Activated CD8-positive, alpha-beta T cell treated with anti-CD3 and anti-CD28 coated beads for 36 hours (primary cell): ENCODE results near the gene ATP1A4. TPM values are rescaled to one million over a fixed set of nuclear protein-coding genes. Genes with fewer than 3 reads are reported as not detected.

Source experiments
- ATAC-seq: fragments of 200-7000 bp; cut with Tn5 transposase; one replicate; pipeline ENCODE4 v1.10.0; 2021; ENCODE audit warnings: mild to moderate bottlenecking, moderate library complexity
- CTCF ChIA-PET: fragments of 350-600 bp; sonication (Branson Sonifier 250); formaldehyde crosslinking; loops from one replicate; lab custom pipeline; 2021; ENCODE audit warnings: antibody characterized with exemption; lab: Charles Lee
- POLR2A ChIA-PET: fragments of 350-600 bp; sonication (Branson Sonifier 250); formaldehyde crosslinking; loops from one replicate; lab custom pipeline; 2021; ENCODE audit warnings: antibody characterized with exemption; lab: Charles Lee
- DNase-seq: peaks from one replicate; pipeline ENCODE4 v3.0.0-alpha.2; 2020
- H3K27ac Mint-ChIP-seq: one replicate; pipeline ENCODE4 v1.8.0; 2021; ENCODE audit warnings: mild to moderate bottlenecking, mixed read lengths
- H3K27me3 Mint-ChIP-seq: one replicate; pipeline ENCODE4 v1.8.0; 2021; ENCODE audit warnings: mixed read lengths
- H3K36me3 Mint-ChIP-seq: one replicate; pipeline ENCODE4 v1.8.0; 2021; ENCODE audit warnings: low read depth, mixed read lengths
- H3K4me1 Mint-ChIP-seq: one replicate; pipeline ENCODE4 v1.8.0; 2021; ENCODE audit warnings: low read depth, mixed read lengths
- H3K4me3 Mint-ChIP-seq: one replicate; pipeline ENCODE4 v1.8.0; 2021; ENCODE audit warnings: mild to moderate bottlenecking, moderate library complexity, mixed read lengths
- H3K9me3 Mint-ChIP-seq: one replicate; pipeline ENCODE4 v1.8.0; 2021; ENCODE audit warnings: mixed read lengths
- intact Hi-C: fragments of 100-400 bp; cut with micrococcal nuclease; formaldehyde crosslinking; loops from one replicate; pipeline ENCODE4 v1.10.0; 2022
- total RNA-seq, 2 experiments: library from RNA; stranded (reverse); gene quantifications; one replicate each; pipeline ENCODE4 v1.2.3, GENCODE V29; 2021
- TF ChIP-seq, protein P1 (sequence below): fragments of 200-600 bp; IDR thresholded peaks from one replicate; pipeline ENCODE4 v1.8.0; 2022; ENCODE audit warnings: antibody characterized with exemption, mild to moderate bottlenecking

ATP1A4 gene
- total RNA-seq, 2 experiments from 2014 or later, result not detected

- TF ChIP-seq, protein P1, sequence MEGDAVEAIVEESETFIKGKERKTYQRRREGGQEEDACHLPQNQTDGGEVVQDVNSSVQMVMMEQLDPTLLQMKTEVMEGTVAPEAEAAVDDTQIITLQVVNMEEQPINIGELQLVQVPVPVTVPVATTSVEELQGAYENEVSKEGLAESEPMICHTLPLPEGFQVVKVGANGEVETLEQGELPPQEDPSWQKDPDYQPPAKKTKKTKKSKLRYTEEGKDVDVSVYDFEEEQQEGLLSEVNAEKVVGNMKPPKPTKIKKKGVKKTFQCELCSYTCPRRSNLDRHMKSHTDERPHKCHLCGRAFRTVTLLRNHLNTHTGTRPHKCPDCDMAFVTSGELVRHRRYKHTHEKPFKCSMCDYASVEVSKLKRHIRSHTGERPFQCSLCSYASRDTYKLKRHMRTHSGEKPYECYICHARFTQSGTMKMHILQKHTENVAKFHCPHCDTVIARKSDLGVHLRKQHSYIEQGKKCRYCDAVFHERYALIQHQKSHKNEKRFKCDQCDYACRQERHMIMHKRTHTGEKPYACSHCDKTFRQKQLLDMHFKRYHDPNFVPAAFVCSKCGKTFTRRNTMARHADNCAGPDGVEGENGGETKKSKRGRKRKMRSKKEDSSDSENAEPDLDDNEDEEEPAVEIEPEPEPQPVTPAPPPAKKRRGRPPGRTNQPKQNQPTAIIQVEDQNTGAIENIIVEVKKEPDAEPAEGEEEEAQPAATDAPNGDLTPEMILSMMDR, result no peak
These were observed 5.0 kb downstream of the ATP1A4 start for GRCh38 chr1:160156361-160156760.

GRCh38 chr1:160157174-160157573 is 5.8 kb downstream of the ATP1A4 start:
- Mint-ChIP-seq H3K27me3 (peaks cover 8% of the 10 kb centered on the region), H3K27ac (no peak overlapping the region), H3K36me3 (no peaks in the 10 kb centered on the region), H3K4me1 (no peaks in the 10 kb centered on the region), H3K4me3 (no peak overlapping the region), H3K9me3 (no peaks in the 10 kb centered on the region)
- TF ChIP-seq, protein P1, result no peak
- intact Hi-C loops, result no loop called here
- no peak for ATAC-seq
- ChIA-PET POLR2A (no interaction called here), CTCF (interaction anchor here (2.1 kb wide), 1 partner anchor 72 kb away, joined by 8 read pairs; no protein-coding TSS in a partner anchor)
- DNase-seq, result no peak

More at GRCh38 chr1:160156361-160156760, 5.0 kb downstream of the ATP1A4 start:
- CTCF ChIA-PET, result interaction anchor here (1.1 to 2.1 kb wide), 3 partner anchors 13 to 71 kb away, joined by 3 to 8 read pairs (median 4); no protein-coding TSS in a partner anchor
- POLR2A ChIA-PET, result no interaction called here
- Mint-ChIP-seq H3K9me3 (no peaks in the 10 kb centered on the region), H3K4me3 (no peak overlapping the region), H3K4me1 (no peaks in the 10 kb centered on the region), H3K27ac (no peak overlapping the region), H3K36me3 (no peaks in the 10 kb centered on the region), H3K27me3 (peaks cover 8% of the 10 kb centered on the region)
- no peak for ATAC-seq
- DNase-seq, result no peak
- intact Hi-C loops, result no loop called here

- Mint-ChIP-seq H3K4me3 (no peak overlapping the region), H3K4me1 (no peaks in the 10 kb centered on the region), H3K27ac (no peak overlapping the region), H3K27me3 (peaks cover 8% of the 10 kb centered on the region), H3K9me3 (no peaks in the 10 kb centered on the region), H3K36me3 (no peaks in the 10 kb centered on the region)
- ChIA-PET CTCF (interaction anchor here (0.9 to 1.4 kb wide), 3 partner anchors 35 to 134 kb away, joined by 3 read pairs; no protein-coding TSS in a partner anchor), POLR2A (no interaction called here)
- intact Hi-C loops, result no loop called here
- ATAC-seq (no peak), DNase-seq (no peak)
- TF ChIP-seq, protein P1, result no peak
These were observed 6.6 kb downstream of the ATP1A4 start for GRCh38 chr1:160158031-160158430.

DNA sequence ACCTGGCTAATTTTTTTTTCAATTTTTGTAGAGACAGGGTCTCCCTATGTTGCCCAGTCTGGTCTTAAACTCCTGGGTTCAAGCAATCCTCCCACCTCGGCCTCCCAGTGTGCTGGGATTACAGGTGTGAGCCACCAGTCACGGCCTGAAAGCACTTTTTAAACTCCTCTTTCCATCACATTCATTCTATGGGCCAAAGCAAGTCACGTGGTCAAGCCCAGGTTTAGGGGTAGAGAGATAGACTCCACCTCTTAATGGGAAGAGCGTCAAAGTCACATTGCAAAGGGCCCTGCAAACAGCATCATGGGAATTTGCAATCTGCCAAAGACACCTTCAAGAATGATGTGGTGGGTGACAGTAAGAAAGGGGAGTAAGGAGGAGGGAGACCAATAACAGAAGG is 7.1 kb downstream of the ATP1A4 start:
- ChIA-PET CTCF (interaction anchor here (0.9 to 1.4 kb wide), 3 partner anchors 35 to 133 kb away, joined by 3 read pairs; no protein-coding TSS in a partner anchor), POLR2A (no interaction called here)
- Mint-ChIP-seq H3K4me1 (no peaks in the 10 kb centered on the region), H3K9me3 (no peaks in the 10 kb centered on the region), H3K27ac (no peak overlapping the region), H3K36me3 (no peaks in the 10 kb centered on the region), H3K27me3 (peaks cover 8% of the 10 kb centered on the region), H3K4me3 (no peak overlapping the region)
- TF ChIP-seq, protein P1, result no peak
- ATAC-seq, result no peak
- intact Hi-C loops, result no loop called here
- no peak for DNase-seq

DNA sequence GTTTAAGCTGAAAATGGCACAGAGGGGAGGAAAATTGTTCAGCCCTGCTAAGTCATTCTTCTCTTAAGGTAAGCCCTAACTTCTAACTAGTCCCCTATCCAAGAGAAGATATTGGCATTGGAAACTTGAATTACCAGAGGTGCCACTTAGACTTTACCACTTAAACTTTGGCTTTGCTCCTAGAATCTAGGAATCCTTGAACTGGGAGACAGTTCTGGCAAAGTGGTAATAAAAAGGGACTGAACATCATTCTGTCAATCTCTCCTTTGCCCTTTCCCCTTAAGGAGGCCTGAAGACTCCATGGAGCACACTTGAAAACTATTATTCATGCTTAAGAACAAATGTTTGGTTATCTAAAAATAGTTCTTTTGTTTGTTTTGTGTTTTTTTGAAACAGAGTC is 8.4 kb downstream of the ATP1A4 start:
- ATAC-seq (no peak), DNase-seq (no peak)
- no peaks in the 10 kb centered on the region for H3K36me3 Mint-ChIP-seq
- TF ChIP-seq, protein P1, result no peak
- POLR2A ChIA-PET, result no interaction called here
- H3K27ac Mint-ChIP-seq, result no peak overlapping the region
- H3K9me3 Mint-ChIP-seq, result no peaks in the 10 kb centered on the region
- no peak overlapping the region for H3K4me3 Mint-ChIP-seq
- peaks cover 10% of the 10 kb centered on the region for H3K27me3 Mint-ChIP-seq
- CTCF ChIA-PET, result interaction anchor here (1.0 to 2.9 kb wide), 3 partner anchors 33 to 81 kb away, joined by 3 to 8 read pairs (median 7); no protein-coding TSS in a partner anchor
- intact Hi-C loops, result no loop called here
- H3K4me1 Mint-ChIP-seq, result no peaks in the 10 kb centered on the region
